H1 (cell line): ENCODE results near the gene GRIFIN.

Source experiments
- BRCA1 ChIP-seq: IDR thresholded peaks from 2 replicates; pipeline ENCODE4 v1.6.1; 2012; ENCODE audit warnings: low read depth, low read length, improper control_type of control experiment
- CTCF ChIP-seq, 3 experiments: IDR thresholded peaks; 1 replicate in 2 of 3; 2 replicates in 1 of 3; pipeline versions ENCODE4 v1.5.1 to v1.6.1; 2011; ENCODE audit warnings: low read length in 3 of 3, mild to moderate bottlenecking in 3 of 3, inconsistent platforms in 2 of 3, low read depth in 1 of 3, moderate library complexity in 1 of 3; ENCODE audit not compliant: insufficient read depth in 1 of 3; ENCODE audit errors: control extremely low read depth in 1 of 3
- MAX ChIP-seq: IDR thresholded peaks from 2 replicates; pipeline ENCODE4 v1.6.1; 2012; ENCODE audit warnings: inconsistent platforms
- NANOG ChIP-seq: IDR thresholded peaks from 2 replicates; pipeline ENCODE4 v1.6.1; 2011; ENCODE audit warnings: low read length, low read depth, mild to moderate bottlenecking, inconsistent platforms; ENCODE audit not compliant: insufficient read depth, poor library complexity, severe bottlenecking
- POLR2A ChIP-seq, 2 experiments: IDR thresholded peaks; 1 replicate in 1 of 2; 2 replicates in 1 of 2; pipeline ENCODE4 v1.6.1; 2011; ENCODE audit warnings: low read depth in 2 of 2, low read length in 2 of 2, mild to moderate bottlenecking in 2 of 2; ENCODE audit errors: control extremely low read depth in 1 of 2
- POLR2AphosphoS5 ChIP-seq: IDR thresholded peaks from 2 replicates; pipeline ENCODE4 v1.6.1; 2011; ENCODE audit warnings: low read depth, low read length

- no peak for TF ChIP-seq CTCF (IDR thresholded peaks at IDR 0.05; ENCODE audit: control extremely low read depth in 1 of 3, insufficient read depth in 1 of 3, low read depth in 1 of 3, low read length in 3 of 3)
- no peak for TF ChIP-seq POLR2A (IDR thresholded peaks at IDR 0.05; ENCODE audit: control extremely low read depth in 1 of 2, low read depth in 2 of 2, low read length in 2 of 2)
- TF ChIP-seq NANOG = no peak
- TF ChIP-seq POLR2AphosphoS5 = no peak
- no peak for TF ChIP-seq BRCA1
- TF ChIP-seq MAX = no peak
Measured at GRCh38 chr7:2480070-2480408, 3.8 kb upstream of the GRIFIN start.
